SU-DHL-6 (cell line): Measurements from ENCODE around the gene ZNF823.

ENCODE experiments used
- CTCF ChIP-seq: fragments of 200-600 bp; sonication (generic); IDR thresholded peaks from one replicate; pipeline ENCODE4 v1.5.1; 2017; ENCODE audit warnings: antibody characterized with exemption, mild to moderate bottlenecking, low read length, moderate library complexity; ENCODE audit not compliant: insufficient read depth, poor library complexity, severe bottlenecking
- EZH2phosphoT487 ChIP-seq: fragments of 200-600 bp; sonication (generic), shearing (Covaris generic); conservative IDR thresholded peaks from 2 replicates; pipeline ENCODE4 v1.6.1; 2018; ENCODE audit warnings: mild to moderate bottlenecking, antibody characterized with exemption, low read length, moderate library complexity, mixed read lengths

DNA sequence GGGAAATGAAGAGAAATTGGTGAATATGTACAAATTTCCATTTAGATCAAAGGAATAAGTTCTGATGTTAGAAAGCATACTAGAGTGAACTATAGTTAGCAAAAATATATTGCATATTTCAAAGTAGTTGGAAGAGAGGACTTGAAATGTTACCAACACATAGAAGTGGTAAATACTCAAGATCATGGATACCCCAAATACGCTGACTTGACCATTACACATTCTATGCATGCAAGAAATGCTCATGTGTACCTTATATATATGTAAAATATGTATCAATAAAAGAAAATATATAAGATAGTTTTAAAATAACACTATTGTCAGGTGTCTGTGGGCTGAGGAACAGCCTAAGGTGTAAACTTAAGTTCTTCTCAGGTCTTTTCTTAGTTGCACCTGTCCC is 45.0 kb upstream of the ZNF823 start:
- no peak for TF ChIP-seq CTCF
- TF ChIP-seq EZH2phosphoT487, result no peak
